HG02870 (cell line): ENCODE measurements around the gene PEAR1.

Experiments used
- ATAC-seq: cut with Tn5 transposase; IDR thresholded peaks from one replicate; pipeline ENCODE4 v1.9.1; 2021; ENCODE audit warnings: mild to moderate bottlenecking, moderate library complexity; ENCODE audit not compliant: unreplicated experiment

PEAR1 gene

GRCh38 chr1:156898971-156899664 lies 5.6 kb downstream of the PEAR1 start:
- no peak for ATAC-seq

- no peak for ATAC-seq
These were observed 6.6 kb downstream of the PEAR1 start for GRCh38 chr1:156899956-156900718.

- ATAC-seq = no peak
These were observed 7.5 kb downstream of the PEAR1 start for GRCh38 chr1:156900896-156901589.

- no peak for ATAC-seq
These were observed 8.0 kb downstream of the PEAR1 start for GRCh38 chr1:156901590-156901900.

GRCh38 chr1:156901966-156902915 lies 8.7 kb downstream of the PEAR1 start:
- no peak for ATAC-seq

- no peak for ATAC-seq
These were observed 10.0 kb downstream of the PEAR1 start for GRCh38 chr1:156903328-156904091.

GRCh38 chr1:156904187-156904959 lies 10.9 kb downstream of the PEAR1 start:
- ATAC-seq = no peak

GRCh38 chr1:156905176-156905575 lies 11.7 kb downstream of the PEAR1 start:
- no peak for ATAC-seq

GRCh38 chr1:156905651-156906050 lies 12.1 kb downstream of the PEAR1 start:
- ATAC-seq = no peak

- ATAC-seq = no peak
These were observed 12.8 kb downstream of the PEAR1 start for GRCh38 chr1:156906206-156906906.

- ATAC-seq = no peak
These were observed 15.0 kb downstream of the PEAR1 start for GRCh38 chr1:156908541-156908940.

- ATAC-seq = no peak
These were observed 15.4 kb downstream of the PEAR1 start for GRCh38 chr1:156908955-156909354.

- no peak for ATAC-seq
These were observed 16.2 kb downstream of the PEAR1 start for GRCh38 chr1:156909671-156910070.

GRCh38 chr1:156910309-156910782 lies 16.8 kb downstream of the PEAR1 start:
- no peak for ATAC-seq

- ATAC-seq = no peak
These were observed 18.2 kb downstream of the PEAR1 start for GRCh38 chr1:156911577-156912298.

GRCh38 chr1:156912310-156912709 lies 18.8 kb downstream of the PEAR1 start:
- no peak for ATAC-seq

- ATAC-seq = no peak
These were observed 19.6 kb downstream of the PEAR1 start for GRCh38 chr1:156912861-156913808.
